ENCODE measurements around the gene PDF. TPM values are rescaled to one million over a fixed set of nuclear protein-coding genes. Genes with fewer than 3 reads are reported as not detected.
"Not testable (repeated sequence)": the region's sequence is repeated elsewhere in the genome, so short reads cannot be mapped to it uniquely, and the experiment has no call there.

Gene PDF
- 9.5 TPM for total RNA-seq

- DNase-seq = peak; percentile 90
Observed at GRCh38 chr16:69330286-69331109, at the start of gene PDF. Gene PDF, minus strand, starts transcription at chr16:69330588. Its CDS starts 18 bp downstream, at chr16:69330570.

- no peak for DNase-seq
Observed at GRCh38 chr16:69378760-69379159, 48.4 kb upstream of the PDF start.

- DNase-seq = no peak
Observed at GRCh38 chr16:69378036-69378435, 47.6 kb upstream of the PDF start.

- no peak for DNase-seq
Observed at GRCh38 chr16:69376393-69377059, 46.1 kb upstream of the PDF start.

- no peak for DNase-seq
Observed at GRCh38 chr16:69373019-69373418, 42.6 kb upstream of the PDF start.

- DNase-seq = no peak
Observed at GRCh38 chr16:69371564-69371963, 41.2 kb upstream of the PDF start.

GRCh38 chr16:69368866-69369265, 38.5 kb upstream of the PDF start:
- DNase-seq = no peak

GRCh38 chr16:69367980-69368379, 37.6 kb upstream of the PDF start:
- DNase-seq = no peak

- no peak for DNase-seq
Observed at GRCh38 chr16:69366431-69366830, 36.0 kb upstream of the PDF start.

GRCh38 chr16:69365901-69366300, 35.5 kb upstream of the PDF start:
- DNase-seq = no peak

- no peak for DNase-seq
Observed at GRCh38 chr16:69364088-69364487, 33.7 kb upstream of the PDF start.

- DNase-seq = no peak
Observed at GRCh38 chr16:69363281-69363717, 32.9 kb upstream of the PDF start.

GRCh38 chr16:69360070-69360469, 29.7 kb upstream of the PDF start:
- not testable (repeated sequence) for DNase-seq

GRCh38 chr16:69351309-69352027, 21.1 kb upstream of the PDF start, which contains the start of gene TMED6:
Gene TMED6, minus strand, starts transcription at chr16:69351786. Its CDS starts 33 bp downstream, at chr16:69351753.
- DNase-seq = no peak

- no peak for DNase-seq
Observed at GRCh38 chr16:69350536-69351133, 20.2 kb upstream of the PDF start.

- DNase-seq = no peak
Observed at GRCh38 chr16:69349536-69349935, 19.1 kb upstream of the PDF start.

- DNase-seq = no peak
Observed at GRCh38 chr16:69348222-69348621, 17.8 kb upstream of the PDF start.

- no peak for DNase-seq
Observed at GRCh38 chr16:69346683-69347082, 16.3 kb upstream of the PDF start.

GRCh38 chr16:69345923-69346322, 15.5 kb upstream of the PDF start:
- DNase-seq = no peak

GRCh38 chr16:69344171-69344570, 13.8 kb upstream of the PDF start:
- DNase-seq = no peak

- DNase-seq = no peak
Observed at GRCh38 chr16:69340095-69340644, 9.8 kb upstream of the PDF start.
